ENCODE results near the gene NEDD8.

The NEDD8 gene

GRCh38 chr14:24235804-24236688 lies 3.9 kb upstream of the NEDD8 start:
- no peak for TF ChIP-seq MYC (IDR thresholded peaks at IDR 0.05; ENCODE audit: low read depth, low read length)
- no peak for TF ChIP-seq POLR2A (IDR thresholded peaks at IDR 0.05; ENCODE audit: extremely low read depth, insufficient read length)
- no peak for TF ChIP-seq MAX (IDR thresholded peaks at IDR 0.05; ENCODE audit: low read depth, low read length)
- TF ChIP-seq CTCF (IDR thresholded peaks at IDR 0.05; ENCODE audit: low read depth, low read length) = no peak
- no peak overlapping the region for H3K4me3 ChIP-seq (ENCODE audit: low read depth, low read length)
- no peak for DNase-seq (ENCODE audit: low read depth)

GRCh38 chr14:24234095-24235005 lies 2.2 kb upstream of the NEDD8 start:
- H3K4me3 ChIP-seq (ENCODE audit: low read depth, low read length) = peak overlapping the region; percentile 84
- DNase-seq (ENCODE audit: low read depth) = no peak
- TF ChIP-seq MAX (IDR thresholded peaks at IDR 0.05; ENCODE audit: low read depth, low read length) (no peak), POLR2A (IDR thresholded peaks at IDR 0.05; ENCODE audit: extremely low read depth, insufficient read length) (no peak), CTCF (IDR thresholded peaks at IDR 0.05; ENCODE audit: low read depth, low read length) (no peak), MYC (IDR thresholded peaks at IDR 0.05; ENCODE audit: low read depth, low read length) (no peak)

GRCh38 chr14:24233538-24233866 lies 1.3 kb upstream of the NEDD8 start:
- TF ChIP-seq MYC (IDR thresholded peaks at IDR 0.05; ENCODE audit: low read depth, low read length) = no peak
- no peak for TF ChIP-seq POLR2A (IDR thresholded peaks at IDR 0.05; ENCODE audit: extremely low read depth, insufficient read length)
- TF ChIP-seq MAX (IDR thresholded peaks at IDR 0.05; ENCODE audit: low read depth, low read length) = no peak
- TF ChIP-seq CTCF (IDR thresholded peaks at IDR 0.05; ENCODE audit: low read depth, low read length) = no peak
- peak overlapping the region; percentile 84 for H3K4me3 ChIP-seq (ENCODE audit: low read depth, low read length)
- DNase-seq (ENCODE audit: low read depth) = no peak

GRCh38 chr14:24232645-24233537 lies 724 bp upstream of the NEDD8 start, which contains the start of gene GMPR2:
TSS of gene GMPR2 (plus strand) at chr14:24232929. CDS start at chr14:24233254, 325 bp downstream.
- TF ChIP-seq POLR2A (IDR thresholded peaks at IDR 0.05; ENCODE audit: extremely low read depth, insufficient read length) (peak; percentile 16), CTCF (IDR thresholded peaks at IDR 0.05; ENCODE audit: low read depth, low read length) (no peak), MYC (IDR thresholded peaks at IDR 0.05; ENCODE audit: low read depth, low read length) (peak; percentile 88), MAX (IDR thresholded peaks at IDR 0.05; ENCODE audit: low read depth, low read length) (peak; percentile 84)
- peak within 1 kb of the TSS; percentile 84 for H3K4me3 ChIP-seq (ENCODE audit: low read depth, low read length)
- DNase-seq (ENCODE audit: low read depth) = no peak

Measured in NB4 (cell line).